Gastroesophageal sphincter (tissue), 4 donors: Measurements from ENCODE around the gene QSOX1. TPM values are rescaled to one million over a fixed set of nuclear protein-coding genes. Genes with fewer than 3 reads are reported as not detected.

Experiments used
- ATAC-seq: fragments of 150-250 bp; one replicate; pipeline ENCODE4 v1.9.1; 2016; ENCODE audit warnings: mild to moderate bottlenecking, moderate library complexity
- H3K27ac ChIP-seq, 4 donors: fragments of 200-600 bp; sonication (generic) in 3 of 4; 1 replicate in 3 of 4; 2 replicates in 1 of 4; pipeline ENCODE4 v1.5.1; 2016 to 2019
- H3K27me3 ChIP-seq: fragments of 200-600 bp; sonication (generic); one replicate; pipeline ENCODE4 v1.5.1; 2019
- H3K36me3 ChIP-seq, 2 donors: fragments of 200-600 bp; sonication (generic); one replicate each; pipeline ENCODE4 v1.5.1; 2019; ENCODE audit warnings: control low read depth in 1 of 2
- H3K4me1 ChIP-seq, 3 donors: fragments of 200-600 bp; sonication (generic); 1 replicate in 2 of 3; 2 replicates in 1 of 3; pipeline ENCODE4 v1.5.1; 2016 to 2019; ENCODE audit warnings: control low read depth in 2 of 3
- H3K4me3 ChIP-seq, 2 donors: fragments of 200-600 bp; sonication (generic); one replicate each; pipeline ENCODE4 v1.5.1; 2019; ENCODE audit warnings: mild to moderate bottlenecking in 1 of 2, moderate library complexity in 1 of 2
- H3K9me3 ChIP-seq, 3 donors: fragments of 200-600 bp; sonication (generic); one replicate each; pipeline ENCODE4 v1.5.1; 2017 to 2019; ENCODE audit warnings: control low read depth in 2 of 3
- EP300 ChIP-seq: sonication (generic); formaldehyde crosslinking; IDR thresholded peaks from one replicate; pipeline ENCODE4 v1.6.1; 2017; ENCODE audit warnings: antibody characterized with exemption, mild to moderate bottlenecking
- POLR2A ChIP-seq, 2 donors: fragments of 450-650 bp; IDR thresholded peaks; one replicate each; pipeline ENCODE4 v1.6.1; 2017; ENCODE audit warnings: antibody characterized with exemption in 2 of 2, mild to moderate bottlenecking in 2 of 2, moderate library complexity in 1 of 2
- POLR2AphosphoS5 ChIP-seq: sonication (generic); formaldehyde crosslinking; IDR thresholded peaks from one replicate; pipeline ENCODE4 v1.6.1; 2017; ENCODE audit warnings: antibody characterized with exemption
- WGBS, 2 donors: methylation state at CpG; one replicate each; pipeline ENCODE4 v1.1.5; 2018; ENCODE audit warnings: low coverage in 1 of 2; 5-methylcytosine and 5-hydroxymethylcytosine counted together
- total RNA-seq, 4 donors: library from RNA; depleted of rRNA; stranded (reverse); fragments of >200 nt; gene quantifications; one replicate each; pipeline ENCODE4 v1.1.0, GENCODE V29; 2016
- TF ChIP-seq, protein P1 (sequence below), 4 experiments: fragments of 200-600 bp in 2 of 4; fragments of 450-650 bp in 2 of 4; sonication (generic) in 1 of 4; IDR thresholded peaks; one replicate each; pipeline ENCODE4 v1.5.1; 2017 to 2019; ENCODE audit warnings: antibody characterized with exemption in 4 of 4, mild to moderate bottlenecking in 2 of 4, moderate library complexity in 2 of 4

Gene QSOX1
- total RNA-seq, 4 donors from 2014 or later: 71.5 to 132 (median 106) TPM

DNA sequence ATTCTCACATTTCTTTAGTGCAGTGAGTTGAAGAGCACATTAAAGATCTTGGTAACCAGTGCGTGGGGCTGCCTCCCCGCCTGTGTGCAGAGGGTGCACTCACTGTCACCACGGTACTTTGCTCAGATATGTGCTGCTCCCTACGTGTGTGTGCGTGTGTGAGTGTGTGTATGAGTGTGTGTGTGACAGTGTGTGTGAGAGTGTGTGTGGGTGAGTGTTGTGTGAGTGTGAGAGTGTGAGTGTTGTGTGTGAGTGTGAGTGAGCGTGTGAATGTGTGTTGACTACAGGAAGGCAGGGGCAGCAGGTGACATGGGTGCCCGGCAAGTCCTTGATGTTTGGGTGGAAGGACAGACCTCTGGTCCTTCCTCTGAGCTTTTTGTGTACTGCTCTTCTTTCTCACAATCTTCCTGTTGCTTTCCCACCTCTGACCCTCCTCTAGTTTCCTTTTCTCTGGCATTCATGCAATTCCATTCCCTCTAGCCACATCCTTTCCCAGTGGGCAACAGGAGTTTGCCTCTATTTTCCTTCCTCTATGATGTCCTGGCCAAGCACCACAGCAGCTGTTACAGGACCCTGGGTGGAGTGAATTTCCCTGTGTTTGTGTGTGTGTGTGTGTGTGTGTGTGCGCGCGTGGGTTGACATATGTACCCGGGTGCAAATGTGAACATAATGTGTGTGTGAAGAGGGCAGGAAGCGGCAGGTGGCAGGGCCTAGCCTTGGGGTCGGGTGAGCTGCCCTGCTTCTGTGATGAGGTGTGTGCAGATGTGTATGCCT is 95.2 kb downstream of the QSOX1 start:
- Histone ChIP-seq H3K4me1 (no peaks in the 10 kb centered on the region), H3K9me3 (no peaks in the 10 kb centered on the region), H3K4me3 (no peak overlapping the region), H3K27ac (no peak overlapping the region), H3K36me3 (no peaks in the 10 kb centered on the region), H3K27me3 (peaks cover 66% of the 10 kb centered on the region)
- ATAC-seq: peak; percentile 20
- TF ChIP-seq POLR2AphosphoS5: no peak
- TF ChIP-seq, protein P1, sequence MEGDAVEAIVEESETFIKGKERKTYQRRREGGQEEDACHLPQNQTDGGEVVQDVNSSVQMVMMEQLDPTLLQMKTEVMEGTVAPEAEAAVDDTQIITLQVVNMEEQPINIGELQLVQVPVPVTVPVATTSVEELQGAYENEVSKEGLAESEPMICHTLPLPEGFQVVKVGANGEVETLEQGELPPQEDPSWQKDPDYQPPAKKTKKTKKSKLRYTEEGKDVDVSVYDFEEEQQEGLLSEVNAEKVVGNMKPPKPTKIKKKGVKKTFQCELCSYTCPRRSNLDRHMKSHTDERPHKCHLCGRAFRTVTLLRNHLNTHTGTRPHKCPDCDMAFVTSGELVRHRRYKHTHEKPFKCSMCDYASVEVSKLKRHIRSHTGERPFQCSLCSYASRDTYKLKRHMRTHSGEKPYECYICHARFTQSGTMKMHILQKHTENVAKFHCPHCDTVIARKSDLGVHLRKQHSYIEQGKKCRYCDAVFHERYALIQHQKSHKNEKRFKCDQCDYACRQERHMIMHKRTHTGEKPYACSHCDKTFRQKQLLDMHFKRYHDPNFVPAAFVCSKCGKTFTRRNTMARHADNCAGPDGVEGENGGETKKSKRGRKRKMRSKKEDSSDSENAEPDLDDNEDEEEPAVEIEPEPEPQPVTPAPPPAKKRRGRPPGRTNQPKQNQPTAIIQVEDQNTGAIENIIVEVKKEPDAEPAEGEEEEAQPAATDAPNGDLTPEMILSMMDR (IDR thresholded peaks at IDR 0.05): no peak
- no peak for TF ChIP-seq POLR2A (IDR thresholded peaks at IDR 0.05)
- no peak for TF ChIP-seq EP300
- 86 to 91% methylated on average over 3 to 7 of the region's 13 CpGs for WGBS, 2 donors

DNA sequence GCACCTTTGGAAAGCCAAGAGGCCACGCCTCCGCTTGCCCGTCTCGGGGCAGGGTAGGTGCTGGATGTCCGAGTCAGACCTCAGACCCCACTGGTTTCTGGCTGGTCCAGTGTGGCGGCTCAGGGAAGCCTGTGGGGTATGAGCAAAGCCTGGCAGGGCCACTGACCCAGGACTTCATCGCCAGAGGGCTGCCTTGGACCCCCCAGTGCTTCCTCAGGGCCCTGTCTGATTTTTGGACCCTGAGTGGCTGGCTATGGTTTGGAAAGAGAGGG is 95.8 kb downstream of the QSOX1 start:
- peaks cover 66% of the 10 kb centered on the region for H3K27me3 ChIP-seq
- no CpG with 5 or more reads among the region's 7 CpGs for WGBS, 2 donors
- H3K27ac ChIP-seq: no peak overlapping the region
- TF ChIP-seq POLR2AphosphoS5 (no peak), EP300 (no peak), POLR2A (IDR thresholded peaks at IDR 0.05) (no peak)
- TF ChIP-seq, protein P1 (IDR thresholded peaks at IDR 0.05): no peak
- H3K4me3 ChIP-seq: no peak overlapping the region
- no peaks in the 10 kb centered on the region for H3K9me3 ChIP-seq
- H3K4me1 ChIP-seq: no peaks in the 10 kb centered on the region
- H3K36me3 ChIP-seq: no peaks in the 10 kb centered on the region
- ATAC-seq: no peak

DNA sequence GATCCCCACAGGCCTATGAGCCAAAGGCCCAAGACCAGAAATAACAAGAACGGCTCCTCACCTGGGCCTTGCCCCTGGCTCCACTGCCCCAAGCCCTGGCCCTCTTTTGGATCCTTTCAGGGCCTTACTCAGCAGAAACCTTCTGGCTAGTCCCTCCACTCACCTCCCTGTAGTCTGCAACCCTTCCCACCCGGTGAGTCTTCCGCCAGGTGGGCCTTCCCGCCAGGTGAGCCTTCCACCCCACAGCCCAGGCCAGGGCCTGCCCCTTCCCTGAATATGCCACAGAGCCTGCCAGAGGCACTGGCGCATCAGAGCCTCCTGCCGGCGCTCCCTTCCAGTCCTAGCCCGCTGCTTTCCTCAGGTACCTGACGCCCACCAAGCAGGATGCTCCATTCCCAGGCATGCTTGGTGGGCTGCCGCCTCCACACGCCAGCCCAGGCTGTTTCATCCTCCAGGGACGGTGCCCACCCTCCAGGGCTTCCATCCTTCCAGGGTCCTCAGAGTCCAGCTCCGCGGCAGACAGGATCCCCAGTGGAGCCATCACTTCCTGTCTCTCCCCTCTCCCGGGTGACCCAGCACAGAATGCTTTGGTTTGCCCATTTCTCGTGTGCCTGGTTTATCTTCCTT is 96.3 kb downstream of the QSOX1 start:
- TF ChIP-seq POLR2A (IDR thresholded peaks at IDR 0.05) (no peak), EP300 (no peak)
- TF ChIP-seq, protein P1 (IDR thresholded peaks at IDR 0.05): no peak
- 67 to 72% methylated on average over 4 to 11 of the region's 16 CpGs for WGBS, 2 donors

DNA sequence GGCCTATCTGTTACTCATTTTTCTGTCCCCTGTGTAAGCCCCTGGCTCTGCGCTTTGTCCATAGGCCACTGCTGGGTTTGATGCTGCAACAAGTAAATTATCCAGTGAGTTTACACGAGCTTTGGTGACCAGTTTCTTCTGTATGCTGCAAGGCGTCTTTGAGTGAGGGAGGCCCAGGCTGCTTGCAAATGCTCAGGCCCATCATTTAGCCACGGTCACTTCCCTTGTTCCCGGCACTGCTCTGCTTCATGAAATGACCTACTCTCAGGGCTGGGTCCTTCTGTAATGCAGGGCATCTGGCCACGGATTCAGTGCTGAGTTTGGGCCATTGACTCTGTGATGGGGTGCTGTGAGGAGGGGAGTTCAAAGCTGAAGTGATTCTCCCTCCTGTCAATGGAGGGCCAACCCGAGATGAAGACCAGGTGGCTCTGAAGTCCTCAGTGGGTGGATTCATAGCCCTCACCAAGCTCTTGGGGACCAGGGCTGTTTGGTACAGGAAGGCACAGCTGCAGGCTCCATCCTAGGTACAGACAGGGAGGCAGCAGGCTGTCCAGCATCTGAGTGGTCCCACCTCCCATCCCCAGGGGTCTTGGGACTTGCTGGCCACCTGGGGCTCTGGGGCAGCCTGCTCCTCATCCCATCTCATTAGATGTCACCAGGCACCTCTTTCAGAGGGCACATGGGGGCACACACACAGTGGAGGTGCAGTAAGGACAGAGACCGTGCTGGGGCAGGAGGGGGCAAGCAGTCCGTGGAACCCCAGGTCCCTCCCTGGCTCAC is 97.0 kb downstream of the QSOX1 start:
- WGBS, 2 donors: 78 to 100% methylated on average over 1 to 3 of the region's 9 CpGs
- TF ChIP-seq POLR2AphosphoS5 (no peak), EP300 (no peak), POLR2A (IDR thresholded peaks at IDR 0.05) (no peak)
- TF ChIP-seq, protein P1 (IDR thresholded peaks at IDR 0.05): no peak

More for the DNA sequence above, 96.3 kb downstream of the QSOX1 start:
- H3K9me3 ChIP-seq: no peaks in the 10 kb centered on the region
- H3K36me3 ChIP-seq: no peaks in the 10 kb centered on the region
- no peak overlapping the region for H3K27ac ChIP-seq
- no peak overlapping the region for H3K4me3 ChIP-seq
- H3K4me1 ChIP-seq: no peaks in the 10 kb centered on the region
- no peak for ATAC-seq
- peaks cover 66% of the 10 kb centered on the region for H3K27me3 ChIP-seq

More for the DNA sequence above, 97.0 kb downstream of the QSOX1 start:
- Histone ChIP-seq H3K4me1 (no peaks in the 10 kb centered on the region), H3K27me3 (peaks cover 72% of the 10 kb centered on the region), H3K36me3 (no peaks in the 10 kb centered on the region), H3K27ac (no peak overlapping the region), H3K9me3 (no peaks in the 10 kb centered on the region), H3K4me3 (no peak overlapping the region)
- ATAC-seq: no peak
